Stimulated activated CD4-positive, alpha-beta T cell treated with anti-CD3 and anti-CD28 coated beads, TNF-alpha, amount 100 ng/mL, for 24 hours (primary cell): Measurements from ENCODE around the gene NUDT12.

Experiments
- DNase-seq, 3 experiments: peaks; one replicate each; pipeline ENCODE4 v3.0.0-alpha.2; 2020; ENCODE audit warnings: low read depth in 3 of 3

NUDT12 gene

GRCh38 chr5:103541114-103541513, 21.5 kb downstream of the NUDT12 start:
- DNase-seq: no peak

- no peak for DNase-seq
Observed at GRCh38 chr5:103539376-103540330, 22.9 kb downstream of the NUDT12 start.

- no peak for DNase-seq
Observed at GRCh38 chr5:103532086-103532734, 30.4 kb downstream of the NUDT12 start.

- no peak for DNase-seq
Observed at GRCh38 chr5:103526164-103526915, 36.2 kb downstream of the NUDT12 start.

GRCh38 chr5:103525361-103525760, 37.2 kb downstream of the NUDT12 start:
- DNase-seq: no peak

GRCh38 chr5:103523319-103523718, 39.3 kb downstream of the NUDT12 start:
- no peak for DNase-seq

GRCh38 chr5:103522586-103522985, 40.0 kb downstream of the NUDT12 start:
- no peak for DNase-seq

- no peak for DNase-seq
Observed at GRCh38 chr5:103519550-103519949, 43.0 kb downstream of the NUDT12 start.

- no peak for DNase-seq
Observed at GRCh38 chr5:103514371-103514770, 48.2 kb downstream of the NUDT12 start.

GRCh38 chr5:103513701-103514100, 48.9 kb downstream of the NUDT12 start:
- no peak for DNase-seq

- DNase-seq: no peak
Observed at GRCh38 chr5:103512500-103512899, 50.1 kb downstream of the NUDT12 start.

GRCh38 chr5:103511554-103511885, 51.1 kb downstream of the NUDT12 start:
- DNase-seq: no peak

GRCh38 chr5:103510851-103511553, 51.6 kb downstream of the NUDT12 start:
- no peak for DNase-seq

- no peak for DNase-seq
Observed at GRCh38 chr5:103505581-103506305, 56.8 kb downstream of the NUDT12 start.

GRCh38 chr5:103503066-103503465, 59.5 kb downstream of the NUDT12 start:
- DNase-seq: no peak

- DNase-seq: no peak
Observed at GRCh38 chr5:103502662-103503061, 59.9 kb downstream of the NUDT12 start.
